Rectal smooth muscle tissue (tissue), 1 donor: ENCODE data around the gene PCARE.

Source experiments
- H3K27ac ChIP-seq: one replicate; pipeline ENCODE4 v1.7.0; 2013; ENCODE audit warnings: low read depth, low read length, inconsistent platforms
- H3K27me3 ChIP-seq: one replicate; pipeline ENCODE4 v1.7.0; 2013; ENCODE audit warnings: low read length; ENCODE audit not compliant: control insufficient read depth, insufficient read depth
- H3K36me3 ChIP-seq: one replicate; pipeline ENCODE4 v1.7.0; 2013; ENCODE audit warnings: low read length; ENCODE audit not compliant: control insufficient read depth, insufficient read depth
- H3K4me1 ChIP-seq: one replicate; pipeline ENCODE4 v1.7.0; 2013; ENCODE audit warnings: low read length; ENCODE audit not compliant: control insufficient read depth, insufficient read depth
- H3K4me3 ChIP-seq: one replicate; pipeline ENCODE4 v1.7.0; 2013; ENCODE audit warnings: low read length
- H3K9ac ChIP-seq: one replicate; pipeline ENCODE4 v1.7.0; 2013; ENCODE audit warnings: low read length

The PCARE gene

DNA sequence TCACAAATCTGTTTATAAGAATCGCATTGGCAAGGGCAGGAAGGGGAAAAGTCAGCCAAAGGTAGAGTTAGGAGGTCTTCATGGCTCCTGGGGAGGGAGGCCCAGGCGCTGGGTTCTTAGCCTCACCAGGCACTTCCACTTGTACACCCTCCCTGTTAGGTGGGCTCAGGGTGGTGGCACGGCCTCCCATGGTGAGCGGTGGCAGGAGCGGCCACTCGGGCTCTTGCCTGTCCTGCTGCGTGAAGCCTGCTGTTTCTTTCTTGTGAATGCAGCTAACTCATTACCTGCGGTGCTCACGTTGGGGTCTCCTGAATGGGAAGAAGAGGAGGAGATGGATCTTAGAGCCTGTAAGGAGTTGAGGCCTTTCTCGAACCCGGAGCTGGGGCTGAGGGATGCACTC lies 52.4 kb downstream of the PCARE start:
- Histone ChIP-seq H3K27ac (no peak overlapping the region), H3K9ac (no peak overlapping the region), H3K27me3 (no peaks in the 10 kb centered on the region), H3K36me3 (no peaks in the 10 kb centered on the region), H3K4me1 (no peaks in the 10 kb centered on the region), H3K4me3 (no peak overlapping the region)

DNA sequence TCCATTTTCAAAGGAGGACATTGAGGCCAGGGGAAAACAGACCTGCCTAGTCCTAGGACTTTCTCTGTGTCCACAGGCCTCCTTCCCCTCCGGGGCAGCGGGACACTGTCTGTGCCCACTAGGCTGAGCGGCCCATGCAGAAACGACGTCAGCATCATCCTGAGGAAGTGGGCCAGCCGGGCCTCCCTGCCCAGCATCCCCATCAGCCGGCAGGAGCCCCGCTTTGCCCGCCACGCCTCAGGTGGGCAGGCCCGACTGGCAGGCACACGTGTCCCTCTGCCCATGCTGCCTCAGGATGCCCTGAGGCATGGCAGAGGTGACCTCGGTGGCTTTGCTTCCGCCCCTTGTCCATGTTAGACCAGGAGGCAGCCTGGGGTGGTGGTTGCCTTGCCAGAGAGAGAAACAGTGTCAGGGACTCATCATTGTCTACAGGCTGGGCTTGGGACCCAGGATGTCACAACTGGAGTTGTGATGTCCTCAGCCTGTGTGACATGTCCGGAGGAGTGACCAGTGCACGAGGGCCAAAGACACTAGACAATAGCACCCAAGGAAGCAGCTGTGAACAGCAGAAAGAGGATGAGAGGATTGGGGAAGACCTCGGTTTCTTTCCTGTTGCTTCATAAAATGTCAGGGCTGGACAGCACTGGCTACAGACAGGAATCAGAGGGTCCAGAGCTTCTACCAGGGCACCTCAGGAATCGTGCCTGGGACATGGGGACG lies 56.4 kb downstream of the PCARE start:
- Histone ChIP-seq H3K27ac (no peak overlapping the region), H3K4me1 (no peaks in the 10 kb centered on the region), H3K4me3 (no peak overlapping the region), H3K9ac (no peak overlapping the region), H3K27me3 (no peaks in the 10 kb centered on the region), H3K36me3 (no peaks in the 10 kb centered on the region)

DNA sequence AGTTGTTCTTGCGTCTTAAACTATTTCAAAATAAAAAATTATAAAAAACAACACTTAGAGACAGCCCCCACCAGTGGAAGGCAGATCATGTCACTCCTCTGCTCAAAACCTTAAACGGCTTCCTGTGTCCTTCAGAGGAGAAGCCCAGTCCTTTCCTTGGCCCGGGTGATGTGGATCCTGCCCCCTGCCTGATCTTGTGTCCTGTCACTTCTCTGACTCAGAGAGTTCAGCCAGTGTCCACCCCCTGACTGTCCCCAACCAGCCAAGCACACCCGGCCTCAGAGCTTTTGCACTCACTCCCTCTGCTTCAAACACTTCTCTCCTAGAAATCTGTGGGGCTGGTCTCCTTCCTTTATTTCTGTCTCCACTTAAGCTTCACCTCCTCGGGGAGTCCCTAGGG lies 57.8 kb downstream of the PCARE start:
- peaks cover 10% of the 10 kb centered on the region for H3K4me1 ChIP-seq
- no peaks in the 10 kb centered on the region for H3K27me3 ChIP-seq
- H3K36me3 ChIP-seq = no peaks in the 10 kb centered on the region
- no peak overlapping the region for H3K9ac ChIP-seq
- H3K4me3 ChIP-seq = no peak overlapping the region
- no peak overlapping the region for H3K27ac ChIP-seq

DNA sequence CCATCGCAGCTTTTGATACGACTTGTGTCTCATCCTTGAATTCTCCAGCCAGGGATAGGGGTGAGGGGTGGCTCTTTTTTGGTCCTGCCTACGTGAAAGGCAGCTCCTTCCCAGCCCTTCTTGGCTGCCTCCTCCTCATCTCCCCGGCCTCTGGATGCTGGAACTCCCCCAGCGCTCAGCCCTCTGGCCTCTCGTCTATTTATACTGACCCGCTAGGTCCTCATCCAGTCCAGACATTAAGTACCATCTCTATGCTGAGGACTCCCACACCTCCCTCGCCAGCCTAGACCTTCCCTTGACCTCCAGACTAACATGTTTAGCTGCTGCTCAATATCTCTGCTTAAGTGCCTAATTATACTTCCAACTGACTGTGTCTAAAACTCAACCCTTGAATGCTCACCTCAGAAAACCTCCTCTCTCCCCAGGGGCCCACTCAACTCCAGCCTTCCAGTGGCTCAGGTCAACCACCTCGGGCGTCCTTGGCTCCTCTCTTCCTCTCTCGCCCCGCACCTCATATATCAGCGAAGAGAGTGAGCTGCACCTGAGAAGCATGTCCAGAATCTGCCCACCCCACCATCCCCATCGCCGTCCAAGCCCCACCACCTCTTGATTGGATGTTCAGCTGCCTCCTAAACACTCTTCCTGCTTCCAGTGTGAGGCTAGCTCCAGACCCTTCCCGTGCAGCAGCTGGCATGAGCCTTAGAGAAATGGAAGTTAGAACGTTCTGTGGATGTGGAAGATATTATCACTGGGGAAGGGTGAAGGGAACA lies 58.4 kb downstream of the PCARE start:
- H3K27me3 ChIP-seq = no peaks in the 10 kb centered on the region
- H3K9ac ChIP-seq = no peak overlapping the region
- peak overlapping the region; percentile 5 for H3K27ac ChIP-seq
- no peaks in the 10 kb centered on the region for H3K36me3 ChIP-seq
- H3K4me3 ChIP-seq = no peak overlapping the region
- peaks cover 14% of the 10 kb centered on the region for H3K4me1 ChIP-seq

DNA sequence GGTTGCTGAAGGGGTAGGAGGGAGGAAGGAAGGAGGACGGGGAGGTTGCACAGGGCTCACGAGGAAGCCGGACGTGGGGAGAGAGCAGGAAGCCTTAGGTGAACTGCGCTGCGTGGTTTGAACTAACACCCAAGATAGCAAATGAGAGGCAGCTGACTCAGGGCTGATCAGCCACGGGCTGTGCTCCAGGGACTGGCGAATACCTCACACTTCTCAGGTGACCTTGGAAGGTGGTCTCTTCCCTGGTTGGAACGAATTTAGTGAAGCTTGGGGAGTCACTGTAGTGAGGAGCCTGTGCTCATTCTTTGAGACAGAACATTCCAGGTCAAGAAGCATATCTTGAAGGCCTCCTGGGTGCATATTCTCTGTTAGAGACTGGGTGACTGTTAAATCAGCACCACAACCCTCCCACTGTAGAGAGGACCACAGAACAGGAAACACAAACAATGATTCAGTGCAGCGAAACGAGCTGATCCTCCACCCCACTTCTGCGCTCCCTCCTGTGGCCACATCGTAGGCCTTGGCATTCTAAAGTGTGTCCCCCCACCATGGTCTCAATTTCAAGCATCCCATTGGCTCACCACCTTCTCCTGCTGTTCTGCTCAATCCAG lies 59.4 kb downstream of the PCARE start:
- H3K9ac ChIP-seq = no peak overlapping the region
- H3K36me3 ChIP-seq = no peaks in the 10 kb centered on the region
- no peak overlapping the region for H3K4me3 ChIP-seq
- H3K27ac ChIP-seq = no peak overlapping the region
- peaks cover 14% of the 10 kb centered on the region for H3K4me1 ChIP-seq
- H3K27me3 ChIP-seq = no peaks in the 10 kb centered on the region

DNA sequence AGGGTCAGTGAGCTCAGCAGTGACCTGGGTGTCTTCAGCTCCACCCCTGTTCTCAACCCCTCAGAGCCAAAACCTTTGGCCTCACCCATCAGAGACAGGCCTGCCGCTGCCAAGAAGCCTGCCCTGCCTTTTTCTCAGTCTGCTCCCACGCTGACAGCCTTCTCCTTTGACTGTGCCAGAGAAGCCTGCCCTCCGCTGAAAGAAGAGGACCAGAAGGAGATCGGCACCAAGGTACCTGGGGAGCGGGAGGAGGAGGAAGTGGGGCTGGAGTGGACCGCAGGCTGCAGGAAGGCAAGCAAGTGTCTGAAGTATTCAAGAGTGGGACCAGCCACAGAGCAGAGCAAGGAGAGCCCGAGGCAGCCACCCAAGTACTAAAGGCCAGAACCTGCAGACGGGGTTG lies 60.0 kb downstream of the PCARE start:
- Histone ChIP-seq H3K36me3 (no peaks in the 10 kb centered on the region), H3K4me1 (peaks cover 14% of the 10 kb centered on the region), H3K9ac (no peak overlapping the region), H3K27me3 (no peaks in the 10 kb centered on the region), H3K27ac (no peak overlapping the region), H3K4me3 (no peak overlapping the region)

DNA sequence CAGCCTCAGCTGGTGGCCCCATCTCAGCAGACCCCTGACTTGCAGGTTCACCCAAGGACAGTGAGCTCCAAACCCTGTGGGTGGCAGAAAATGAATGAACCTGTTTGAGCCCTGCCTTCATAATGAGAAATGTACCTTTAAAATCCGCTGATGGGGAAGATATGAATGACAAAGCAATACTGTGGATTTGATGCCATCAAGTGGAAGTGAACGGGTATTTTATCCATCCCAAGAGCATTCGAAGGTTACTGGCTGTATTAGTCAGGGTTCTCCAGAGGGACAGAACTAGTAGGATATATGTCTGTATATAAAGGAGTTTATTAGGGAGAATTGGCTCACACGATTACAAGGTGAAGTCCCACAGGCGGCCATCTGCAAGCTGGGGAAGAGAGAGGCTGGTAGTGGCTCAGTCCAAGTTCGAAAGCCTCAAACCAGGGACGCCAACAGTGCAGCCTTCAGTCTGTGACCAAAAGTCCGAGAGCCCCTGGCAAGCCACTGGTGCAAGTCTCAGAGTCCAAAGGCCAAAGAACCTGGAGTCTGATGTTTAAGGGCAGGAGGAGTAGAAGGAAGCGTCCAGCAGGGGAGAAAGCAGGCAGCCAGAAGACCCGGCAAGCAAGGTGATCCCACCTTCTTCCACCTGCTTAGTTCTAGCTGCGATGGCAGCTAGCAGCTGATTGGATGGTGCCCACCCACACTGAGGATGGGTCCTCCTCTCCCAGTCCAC lies 61.1 kb downstream of the PCARE start:
- Histone ChIP-seq H3K4me3 (no peak overlapping the region), H3K27ac (no peak overlapping the region), H3K9ac (no peak overlapping the region), H3K36me3 (no peaks in the 10 kb centered on the region), H3K4me1 (peaks cover 14% of the 10 kb centered on the region), H3K27me3 (no peaks in the 10 kb centered on the region)

DNA sequence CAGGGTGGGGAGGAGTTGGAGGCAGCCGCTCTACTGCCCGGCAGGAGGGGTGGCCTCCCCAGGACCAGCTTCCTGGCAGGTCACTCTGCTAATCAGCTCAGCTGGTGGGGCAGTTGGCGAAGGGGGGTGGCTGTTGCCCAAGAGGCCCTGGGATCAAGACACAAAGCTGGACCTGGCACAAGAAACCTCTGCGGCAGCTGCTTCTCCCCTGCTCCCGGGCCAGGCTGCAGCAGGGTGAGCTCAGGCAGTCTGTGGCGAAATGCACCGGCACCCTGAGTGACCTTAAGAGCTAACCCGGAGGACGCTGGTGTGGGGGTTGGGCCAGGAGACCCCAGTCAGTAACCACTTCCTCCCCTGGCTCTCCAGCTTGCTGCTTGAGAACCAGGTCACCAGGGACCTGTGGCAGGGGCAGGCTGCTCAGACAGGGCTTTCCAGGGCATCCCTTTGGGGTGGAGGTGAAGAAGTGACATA lies 62.1 kb downstream of the PCARE start:
- Histone ChIP-seq H3K36me3 (no peaks in the 10 kb centered on the region), H3K4me1 (peaks cover 14% of the 10 kb centered on the region), H3K9ac (no peak overlapping the region), H3K4me3 (no peak overlapping the region), H3K27ac (no peak overlapping the region), H3K27me3 (no peaks in the 10 kb centered on the region)
